Measurements from ENCODE around the gene FNBP1L.

The FNBP1L gene

GRCh38 chr1:93552741-93553455 lies 105.0 kb downstream of the FNBP1L start:
- no peak overlapping the region; the same call in 1 of the 2 replicates for H3K4me3 ChIP-seq (ENCODE audit: low read depth, low read length)
- H3K9me3 ChIP-seq (ENCODE audit: control insufficient read depth, insufficient read depth, low read depth, low read length) = no peaks in the 10 kb centered on the region
- peaks cover 0 to 24% of the 10 kb centered on the region in 2 experiments; a peak in 2 of 3 replicates for H3K36me3 ChIP-seq (ENCODE audit: control insufficient read depth in 2 of 2, insufficient read depth in 1 of 2, low read length in 2 of 2)
- CTCF ChIA-PET = interaction anchor here (1.0 to 1.5 kb wide), 4 partner anchors 53 to 261 kb away, joined by 3 to 6 read pairs (median 3); no protein-coding TSS in a partner anchor
- POLR2A ChIA-PET = interaction anchor here (0.8 to 1.1 kb wide), 4 partner anchors 11 to 294 kb away, joined by 3 to 4 read pairs (median 4); partner anchors contain the start of gene FNBP1L
- H3K27ac ChIP-seq (ENCODE audit: extremely low read depth, low read depth, low read length) = peak overlapping the region; percentile 57
- peaks cover 23% of the 10 kb centered on the region for H3K4me1 ChIP-seq (ENCODE audit: control insufficient read depth, insufficient read depth, low read length)
- TF ChIP-seq ZNF221 (tag by site-specific recombination; IDR thresholded peaks at IDR 0.05; ENCODE audit: borderline replicate concordance) (no peak), ZNF341 (tag by site-specific recombination; IDR thresholded peaks at IDR 0.05; ENCODE audit: low read depth) (peak; percentile 50), ZNF148 (tag by site-specific recombination; IDR thresholded peaks at IDR 0.05; ENCODE audit: borderline replicate concordance) (no peak), KLF10 (tag by site-specific recombination; IDR thresholded peaks at IDR 0.05) (no peak), IKZF3 (tag by site-specific recombination; IDR thresholded peaks at IDR 0.05) (peak; percentile 73; the same call in 1 of the 2 replicates), ZNF555 (tag by site-specific recombination; conservative IDR thresholded peaks at IDR 0.05) (no peak), ZNF501 (tag by site-specific recombination; IDR thresholded peaks at IDR 0.05) (peak; percentile 26; the same call in 1 of the 2 replicates), ZNF561 (tag by site-specific recombination; IDR thresholded peaks at IDR 0.05; ENCODE audit: borderline replicate concordance) (peak; percentile 28; the same call in 1 of the 2 replicates), ZBTB17 (tag by site-specific recombination; IDR thresholded peaks at IDR 0.05) (peak; percentile 80), ZNF366 (tag by site-specific recombination; conservative IDR thresholded peaks at IDR 0.05) (peak; percentile 68), ZNF335 (tag by site-specific recombination; conservative IDR thresholded peaks at IDR 0.05) (peak; percentile 82), OSR2 (tag by site-specific recombination; IDR thresholded peaks at IDR 0.05) (peak; percentile 94), SP7 (tag by site-specific recombination; IDR thresholded peaks at IDR 0.05) (peak; percentile 17; the same call in 1 of the 2 replicates), ZNF292 (tag by site-specific recombination; IDR thresholded peaks at IDR 0.05; ENCODE audit: borderline replicate concordance, low read depth) (no peak), EGR2 (tag by site-specific recombination; IDR thresholded peaks at IDR 0.05; ENCODE audit: low read depth) (0 out of 2 replicates have a peak, but pooled peaks have one; percentile 24), ZNF18 (tag by site-specific recombination; IDR thresholded peaks at IDR 0.05) (peak; percentile 25; the same call in 1 of the 2 replicates), ZNF791 (tag by site-specific recombination; IDR thresholded peaks at IDR 0.05) (no peak), ZBTB8A (tag by site-specific recombination; IDR thresholded peaks at IDR 0.05) (peak; percentile 48; the same call in 1 of the 2 replicates), ZNF223 (tag by site-specific recombination; IDR thresholded peaks at IDR 0.05) (peak; percentile 84; the same call in 1 of the 2 replicates), PRDM4 (tag by site-specific recombination; IDR thresholded peaks at IDR 0.05) (peak; percentile 68), ZNF548 (tag by site-specific recombination; IDR thresholded peaks at IDR 0.05) (no peak), GFI1B (tag by site-specific recombination; IDR thresholded peaks at IDR 0.05) (peak; percentile 85), KLF8 (tag by site-specific recombination; IDR thresholded peaks at IDR 0.05) (0 out of 2 replicates have a peak, but pooled peaks have one; percentile 37), ZNF350 (tag by site-specific recombination; IDR thresholded peaks at IDR 0.05) (no peak), SCRT2 (tag by site-specific recombination; IDR thresholded peaks at IDR 0.05) (peak; percentile 97), ZBTB1 (tag by site-specific recombination; IDR thresholded peaks at IDR 0.05) (no peak), WT1 (tag by site-specific recombination; IDR thresholded peaks at IDR 0.05) (peak; percentile 22; the same call in 1 of the 2 replicates), ZNF843 (tag by site-specific recombination; IDR thresholded peaks at IDR 0.05) (peak; percentile 79)
